A549 (cell line): ENCODE data around the gene SLC25A19.

ENCODE experiments used
- BHLHE40 ChIP-seq: IDR thresholded peaks from 2 replicates; pipeline ENCODE4 v1.6.1; 2012; ENCODE audit warnings: low read depth, low read length, inconsistent platforms
- CEBPB ChIP-seq, 2 experiments: fragments of >200 bp in 1 of 2; sonication (Bioruptor Twin) in 1 of 2; formaldehyde crosslinking in 1 of 2; IDR thresholded peaks; 2 replicates each; pipeline ENCODE4 v1.6.1; 2012 to 2016
- CTCF ChIP-seq: fragments of >200 bp; sonication (Bioruptor Twin); formaldehyde crosslinking; IDR thresholded peaks from 3 replicates; pipeline ENCODE4 v1.5.1; 2016
- EP300 ChIP-seq, 2 experiments: fragments of >200 bp; sonication (Bioruptor Twin); formaldehyde crosslinking; IDR thresholded peaks; 2 replicates in 1 of 2; 3 replicates in 1 of 2; pipeline ENCODE4 v1.6.1; 2016 to 2017
- ESRRA ChIP-seq: fragments of 150-350 bp; IDR thresholded peaks from 2 replicates; pipeline ENCODE4 v1.6.1; 2014; ENCODE audit warnings: mild to moderate bottlenecking, low read length, borderline replicate concordance
- MAX ChIP-seq: IDR thresholded peaks from 2 replicates; pipeline ENCODE4 v1.6.1; 2012
- NPAS2 ChIP-seq: fragments of 250-450 bp; sonication (Bioruptor Pico); IDR thresholded peaks from 2 replicates; pipeline ENCODE4 v1.8.0; 2022; ENCODE audit warnings: mild to moderate bottlenecking, moderate library complexity, borderline replicate concordance
- PBX3 ChIP-seq: IDR thresholded peaks from 2 replicates; pipeline ENCODE4 v1.6.1; 2012
- POLR2A ChIP-seq: IDR thresholded peaks from 2 replicates; pipeline ENCODE4 v1.6.1; 2012; ENCODE audit warnings: mild to moderate bottlenecking, low read length
- USF2 ChIP-seq: fragments of 450-650 bp; IDR thresholded peaks from 2 replicates; pipeline ENCODE4 v1.6.1; 2014; ENCODE audit warnings: antibody characterized with exemption

- no peak for TF ChIP-seq POLR2A
- TF ChIP-seq CTCF: no peak
- TF ChIP-seq EP300 (IDR thresholded peaks at IDR 0.05): no peak
- no peak for TF ChIP-seq ESRRA
- TF ChIP-seq NPAS2: no peak
- no peak for TF ChIP-seq BHLHE40
- TF ChIP-seq USF2: no peak
- TF ChIP-seq CEBPB (IDR thresholded peaks at IDR 0.05): no peak
- no peak for TF ChIP-seq MAX
- TF ChIP-seq PBX3: no peak
These were observed 46.7 kb downstream of the SLC25A19 start for GRCh38 chr17:75242461-75243042.
